Transverse colon (tissue), 4 donors: ENCODE results near the gene MFF. TPM values are rescaled to one million over a fixed set of nuclear protein-coding genes. Genes with fewer than 3 reads are reported as not detected.

Experiments
- DNase-seq: peaks from one replicate; pipeline ENCODE4 v3.0.0-alpha.2; 2019
- H3K27ac ChIP-seq, 4 donors: fragments of 200-600 bp; sonication (generic); 2 replicates each; pipeline ENCODE4 v1.5.1; 2016 to 2018; ENCODE audit warnings: inconsistent platforms in 4 of 4
- H3K27me3 ChIP-seq: fragments of 200-600 bp; sonication (generic); 2 replicates; pipeline ENCODE4 v1.5.1; 2017; ENCODE audit warnings: inconsistent platforms
- H3K36me3 ChIP-seq, 4 donors: fragments of 200-600 bp; sonication (generic); 2 replicates each; pipeline ENCODE4 v1.5.1; 2017 to 2019; ENCODE audit warnings: inconsistent platforms in 4 of 4
- H3K4me1 ChIP-seq, 4 donors: fragments of 200-600 bp; sonication (generic); 2 replicates each; pipeline ENCODE4 v1.5.1; 2017 to 2020; ENCODE audit warnings: inconsistent platforms in 4 of 4
- H3K4me3 ChIP-seq, 4 donors: fragments of 200-600 bp; sonication (generic); 1 replicate in 1 of 4; 2 replicates in 3 of 4; pipeline versions ENCODE4 v1.5.1 to v1.6.1; 2017 to 2019; ENCODE audit warnings: inconsistent platforms in 4 of 4
- H3K9me3 ChIP-seq, 2 donors: fragments of 200-600 bp; sonication (generic); 2 replicates each; pipeline ENCODE4 v1.5.1; 2017 to 2019; ENCODE audit warnings: inconsistent platforms in 2 of 2
- EP300 ChIP-seq: sonication (generic); formaldehyde crosslinking; IDR thresholded peaks from one replicate; pipeline ENCODE4 v1.6.1; 2017; ENCODE audit warnings: antibody characterized with exemption, low read depth
- POLR2A ChIP-seq: fragments of 450-650 bp; IDR thresholded peaks from one replicate; pipeline ENCODE4 v1.6.1; 2016; ENCODE audit warnings: antibody characterized with exemption, mild to moderate bottlenecking, moderate library complexity
- POLR2AphosphoS5 ChIP-seq, 3 donors: sonication (generic); formaldehyde crosslinking; IDR thresholded peaks; one replicate each; pipeline ENCODE4 v1.6.1; 2016; ENCODE audit warnings: antibody characterized with exemption in 3 of 3
- WGBS, 2 donors: methylation state at CpG; one replicate each; pipeline ENCODE4 v1.1.5; 2018; ENCODE audit warnings: low coverage in 1 of 2; 5-methylcytosine and 5-hydroxymethylcytosine counted together
- in situ Hi-C, 4 donors: fragments of 200-750 bp; cut with MboI; loops; one replicate each; pipeline versions ENCODE4 v1.15.0 to v1.15.1; 2017; ENCODE audit warnings: low sequenced_read_pairs in 3 of 4, low pct_ligation_motif_present in 1 of 4, low pct_unique_long_range_greater_than_20kb in 1 of 4
- intact Hi-C: fragments of 100-400 bp; cut with DNase I; formaldehyde crosslinking; loops from one replicate; pipeline ENCODE4 v1.15.1; 2023; ENCODE audit warnings: low total_unique reads
- total RNA-seq, 4 donors: library from RNA; depleted of rRNA; stranded (reverse); fragments of >200 nt; gene quantifications; one replicate each; pipeline ENCODE4 v1.1.0, GENCODE V29; 2016
- TF ChIP-seq, protein P1 (sequence below), 5 experiments: fragments of 200-600 bp in 3 of 5; fragments of 450-650 bp in 2 of 5; sonication (generic) in 3 of 5; IDR thresholded peaks; 1 replicate in 2 of 5; 2 replicates in 3 of 5; pipeline ENCODE4 v1.5.1; 2016 to 2017; ENCODE audit warnings: antibody characterized with exemption in 5 of 5, inconsistent platforms in 3 of 5, mild to moderate bottlenecking in 2 of 5, moderate library complexity in 1 of 5

The MFF gene
- total RNA-seq, 4 donors from 2014 or later: 22.3 to 127 (median 103) TPM

DNA sequence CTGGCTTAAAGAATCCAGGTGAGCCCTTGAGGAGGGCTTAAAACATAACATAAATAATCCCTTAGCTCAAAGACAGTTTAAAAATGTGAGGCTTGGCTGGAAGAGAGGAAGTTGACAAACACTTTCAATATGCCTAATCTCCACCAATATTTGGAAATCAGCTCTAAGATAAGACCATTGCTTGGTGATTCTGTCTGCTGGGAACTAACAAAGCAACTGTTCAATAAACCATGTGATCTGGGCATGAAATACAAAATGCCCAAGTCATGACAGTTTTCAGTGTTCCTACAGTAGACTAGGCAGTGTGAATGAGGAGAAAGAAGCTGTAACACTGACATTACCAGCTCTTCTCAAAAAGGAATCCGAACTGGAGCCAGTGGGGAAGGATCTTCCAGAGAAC is 10.7 kb downstream of the MFF start:
- TF ChIP-seq POLR2A: no peak
- Histone ChIP-seq H3K36me3 (peaks cover 0 to 33% (median 9%) of the 10 kb centered on the region in 4 donors), H3K4me1 (no peaks in the 10 kb centered on the region), H3K27me3 (no peaks in the 10 kb centered on the region), H3K27ac (no peak overlapping the region), H3K9me3 (no peaks in the 10 kb centered on the region), H3K4me3 (no peak overlapping the region)
- intact Hi-C loops: no loop called here
- in situ Hi-C loops: no loop called here
- WGBS, 2 donors: 80 to 97% methylated on average over 1 of the region's 1 CpG
- no peak for DNase-seq

DNA sequence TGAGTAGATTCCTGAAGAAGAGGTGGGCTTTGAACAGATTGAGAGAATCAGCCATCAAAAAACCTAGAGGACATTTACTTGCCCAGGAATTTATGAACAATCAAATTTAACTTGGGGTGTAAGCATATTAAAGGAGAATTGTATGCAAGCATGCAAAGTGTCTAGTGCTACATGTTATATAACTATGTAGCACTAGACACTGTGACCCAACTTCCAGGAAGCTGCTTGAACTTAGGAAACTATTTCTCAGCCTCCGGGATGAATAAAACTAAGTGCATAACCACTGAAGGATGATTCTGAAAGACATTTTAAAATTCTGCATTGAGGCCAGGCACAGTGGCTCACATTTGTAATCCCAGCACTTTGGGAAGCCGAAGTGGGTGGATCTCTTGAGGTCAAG is 12.4 kb downstream of the MFF start:
- no peaks in the 10 kb centered on the region for H3K4me1 ChIP-seq
- 80 to 98% methylated on average over 1 to 2 of the region's 2 CpGs for WGBS, 2 donors

DNA sequence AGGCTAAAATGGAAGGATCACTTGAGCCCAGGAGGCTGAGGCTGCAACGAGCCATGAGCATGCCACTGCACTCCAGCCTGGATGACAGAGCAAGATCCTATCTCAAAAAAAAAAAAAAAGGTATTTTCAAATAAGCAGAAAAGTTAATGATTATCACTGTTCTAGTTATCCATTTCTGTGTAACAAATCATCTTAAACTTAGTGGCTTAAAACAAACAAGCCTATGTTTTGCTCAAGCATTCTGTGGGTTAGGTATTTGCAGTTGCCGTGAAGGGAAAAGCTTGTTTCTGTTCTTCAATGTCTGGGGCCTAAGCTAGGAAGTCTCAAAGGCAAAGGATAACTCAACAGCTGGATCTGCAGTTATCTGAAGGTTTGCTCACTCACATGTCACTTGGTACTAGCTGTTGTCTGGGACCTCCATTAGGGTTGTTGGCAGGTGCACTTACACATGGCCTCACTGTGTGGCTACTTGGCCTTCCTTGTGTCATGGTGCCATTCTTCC is 14.1 kb downstream of the MFF start:
- H3K9me3 ChIP-seq: no peaks in the 10 kb centered on the region
- no peaks in the 10 kb centered on the region for H3K4me1 ChIP-seq
- WGBS, 2 donors: 93 to 95% methylated on average over 1 to 2 of the region's 2 CpGs
- no peak for DNase-seq
- peaks cover 0 to 42% (median 6%) of the 10 kb centered on the region in 4 donors for H3K36me3 ChIP-seq
- in situ Hi-C loops (no loop called here), intact Hi-C loops (no loop called here)
- no peak overlapping the region for H3K4me3 ChIP-seq
- TF ChIP-seq POLR2AphosphoS5 (IDR thresholded peaks at IDR 0.05) (no peak), EP300 (no peak), POLR2A (no peak)
- TF ChIP-seq, protein P1, sequence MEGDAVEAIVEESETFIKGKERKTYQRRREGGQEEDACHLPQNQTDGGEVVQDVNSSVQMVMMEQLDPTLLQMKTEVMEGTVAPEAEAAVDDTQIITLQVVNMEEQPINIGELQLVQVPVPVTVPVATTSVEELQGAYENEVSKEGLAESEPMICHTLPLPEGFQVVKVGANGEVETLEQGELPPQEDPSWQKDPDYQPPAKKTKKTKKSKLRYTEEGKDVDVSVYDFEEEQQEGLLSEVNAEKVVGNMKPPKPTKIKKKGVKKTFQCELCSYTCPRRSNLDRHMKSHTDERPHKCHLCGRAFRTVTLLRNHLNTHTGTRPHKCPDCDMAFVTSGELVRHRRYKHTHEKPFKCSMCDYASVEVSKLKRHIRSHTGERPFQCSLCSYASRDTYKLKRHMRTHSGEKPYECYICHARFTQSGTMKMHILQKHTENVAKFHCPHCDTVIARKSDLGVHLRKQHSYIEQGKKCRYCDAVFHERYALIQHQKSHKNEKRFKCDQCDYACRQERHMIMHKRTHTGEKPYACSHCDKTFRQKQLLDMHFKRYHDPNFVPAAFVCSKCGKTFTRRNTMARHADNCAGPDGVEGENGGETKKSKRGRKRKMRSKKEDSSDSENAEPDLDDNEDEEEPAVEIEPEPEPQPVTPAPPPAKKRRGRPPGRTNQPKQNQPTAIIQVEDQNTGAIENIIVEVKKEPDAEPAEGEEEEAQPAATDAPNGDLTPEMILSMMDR (IDR thresholded peaks at IDR 0.05): no peak
- no peaks in the 10 kb centered on the region for H3K27me3 ChIP-seq
- H3K27ac ChIP-seq: no peak overlapping the region

More for the DNA sequence above, 12.4 kb downstream of the MFF start:
- in situ Hi-C loops (no loop called here), intact Hi-C loops (no loop called here)
- Histone ChIP-seq H3K36me3 (peaks cover 0 to 42% (median 9%) of the 10 kb centered on the region in 4 donors), H3K9me3 (no peaks in the 10 kb centered on the region), H3K4me3 (no peak overlapping the region), H3K27me3 (no peaks in the 10 kb centered on the region), H3K27ac (no peak overlapping the region)
- no peak for DNase-seq
- TF ChIP-seq POLR2A (no peak), POLR2AphosphoS5 (IDR thresholded peaks at IDR 0.05) (no peak), EP300 (no peak)
- TF ChIP-seq, protein P1 (IDR thresholded peaks at IDR 0.05): no peak

DNA sequence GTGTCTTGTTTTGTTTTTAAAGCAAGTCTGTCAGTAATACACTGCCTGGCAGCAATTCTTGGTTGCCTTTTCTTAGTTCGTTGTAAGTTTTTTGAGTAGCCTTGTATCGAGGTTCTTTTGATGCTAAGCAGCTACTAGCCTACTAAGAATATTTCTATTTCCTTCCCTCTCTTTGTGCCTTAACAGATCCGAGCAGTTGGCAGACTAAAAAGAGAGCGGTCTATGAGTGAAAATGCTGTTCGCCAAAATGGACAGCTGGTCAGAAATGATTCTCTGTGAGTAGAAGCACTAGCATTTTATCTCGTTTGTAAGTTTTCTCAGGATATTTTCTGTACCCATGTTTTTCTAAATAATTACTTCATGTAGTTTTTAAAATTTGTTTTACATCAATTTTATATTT is 15.1 kb downstream of the MFF start:
- Histone ChIP-seq H3K4me1 (no peaks in the 10 kb centered on the region), H3K27ac (no peak overlapping the region), H3K4me3 (no peak overlapping the region), H3K36me3 (peaks cover 0 to 42% (median 6%) of the 10 kb centered on the region in 4 donors), H3K9me3 (no peaks in the 10 kb centered on the region), H3K27me3 (no peaks in the 10 kb centered on the region)
- DNase-seq: no peak
- intact Hi-C loops (no loop called here), in situ Hi-C loops (no loop called here)
- WGBS, 2 donors: 76 to 77% methylated on average over 5 to 6 of the region's 6 CpGs
- no peak for TF ChIP-seq POLR2AphosphoS5 (IDR thresholded peaks at IDR 0.05)
- TF ChIP-seq EP300: no peak
- TF ChIP-seq, protein P1 (IDR thresholded peaks at IDR 0.05): no peak
- TF ChIP-seq POLR2A: no peak

DNA sequence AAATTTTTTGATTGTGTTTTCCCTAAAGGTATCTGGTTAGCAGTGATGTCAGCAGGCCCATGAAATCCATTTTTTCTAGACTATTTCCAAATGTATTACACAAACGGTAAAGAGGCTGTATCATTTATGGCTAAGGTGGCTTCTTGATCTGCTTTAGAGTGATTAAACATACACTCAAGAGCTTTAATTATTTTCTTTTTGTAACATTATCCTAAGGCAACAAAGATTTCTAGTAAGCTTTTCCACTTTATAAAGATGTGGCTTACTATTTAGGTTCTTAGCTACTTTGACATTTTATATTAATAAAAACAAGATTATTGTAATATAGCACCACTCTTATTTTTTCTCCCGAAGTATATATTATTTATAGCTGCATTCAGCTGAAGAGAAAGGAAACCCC is 16.5 kb downstream of the MFF start:
- H3K27ac ChIP-seq: no peak overlapping the region
- H3K9me3 ChIP-seq: no peaks in the 10 kb centered on the region
- in situ Hi-C loops (no loop called here), intact Hi-C loops (no loop called here)
- 75 to 89% methylated on average over 2 of the region's 2 CpGs for WGBS, 2 donors
- H3K4me1 ChIP-seq: no peaks in the 10 kb centered on the region
- TF ChIP-seq POLR2A (no peak), EP300 (no peak), POLR2AphosphoS5 (IDR thresholded peaks at IDR 0.05) (no peak)
- TF ChIP-seq, protein P1 (IDR thresholded peaks at IDR 0.05): no peak
- H3K36me3 ChIP-seq: peaks cover 0 to 35% (median 8%) of the 10 kb centered on the region in 4 donors
- no peaks in the 10 kb centered on the region for H3K27me3 ChIP-seq
- DNase-seq: no peak
- H3K4me3 ChIP-seq: no peak overlapping the region
